ENCODE data around the gene CPNE5.

CPNE5 gene

DNA sequence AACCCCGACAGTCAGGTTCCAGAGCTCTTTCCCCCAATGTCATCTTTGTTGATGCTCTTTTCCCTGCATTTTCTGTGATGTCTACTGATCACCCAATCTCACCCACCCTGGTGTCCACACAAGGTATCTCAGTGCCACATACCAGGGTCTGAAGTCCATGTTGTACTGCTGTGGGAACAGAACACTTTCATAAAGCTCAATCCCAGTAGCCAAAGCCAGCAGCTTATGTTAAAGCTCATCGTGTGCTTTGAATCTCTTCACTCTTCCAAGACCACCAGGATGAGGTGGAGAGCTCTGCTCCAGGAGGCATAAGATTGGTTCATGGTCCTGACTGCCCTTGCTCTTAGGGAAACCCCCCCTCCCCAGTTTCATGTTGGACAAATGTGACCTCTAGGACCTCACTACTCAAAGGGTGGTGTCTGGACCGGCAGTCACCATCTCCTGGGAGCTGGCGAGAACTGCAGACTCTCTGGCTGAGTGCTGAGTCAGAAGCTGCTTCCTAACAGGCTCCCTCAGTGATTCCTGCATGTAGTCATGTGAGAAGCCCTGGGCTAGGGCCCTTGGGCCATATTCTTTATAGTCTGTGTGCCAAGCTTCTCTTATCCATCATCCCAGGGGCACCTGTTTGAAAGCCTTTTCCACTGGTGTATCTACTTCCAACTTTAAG lies 13.4 kb upstream of the CPNE5 start:
- no peak overlapping the region for H3K4me3 ChIP-seq (ENCODE audit: low read depth, low read length)
- H3K36me3 ChIP-seq (replicated peaks), result peaks cover 4% of the 10 kb centered on the region
- H3K27me3 ChIP-seq (replicated peaks), result no peaks in the 10 kb centered on the region
- peak overlapping the region; percentile 81 for H3K27ac ChIP-seq
- DNase-seq, result peak; percentile 83
- TF ChIP-seq, protein P1, sequence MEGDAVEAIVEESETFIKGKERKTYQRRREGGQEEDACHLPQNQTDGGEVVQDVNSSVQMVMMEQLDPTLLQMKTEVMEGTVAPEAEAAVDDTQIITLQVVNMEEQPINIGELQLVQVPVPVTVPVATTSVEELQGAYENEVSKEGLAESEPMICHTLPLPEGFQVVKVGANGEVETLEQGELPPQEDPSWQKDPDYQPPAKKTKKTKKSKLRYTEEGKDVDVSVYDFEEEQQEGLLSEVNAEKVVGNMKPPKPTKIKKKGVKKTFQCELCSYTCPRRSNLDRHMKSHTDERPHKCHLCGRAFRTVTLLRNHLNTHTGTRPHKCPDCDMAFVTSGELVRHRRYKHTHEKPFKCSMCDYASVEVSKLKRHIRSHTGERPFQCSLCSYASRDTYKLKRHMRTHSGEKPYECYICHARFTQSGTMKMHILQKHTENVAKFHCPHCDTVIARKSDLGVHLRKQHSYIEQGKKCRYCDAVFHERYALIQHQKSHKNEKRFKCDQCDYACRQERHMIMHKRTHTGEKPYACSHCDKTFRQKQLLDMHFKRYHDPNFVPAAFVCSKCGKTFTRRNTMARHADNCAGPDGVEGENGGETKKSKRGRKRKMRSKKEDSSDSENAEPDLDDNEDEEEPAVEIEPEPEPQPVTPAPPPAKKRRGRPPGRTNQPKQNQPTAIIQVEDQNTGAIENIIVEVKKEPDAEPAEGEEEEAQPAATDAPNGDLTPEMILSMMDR (IDR thresholded peaks at IDR 0.05; ENCODE audit: low read depth, low read length, missing control alignments), result peak; percentile 47
- in situ Hi-C loops (cut with HindIII; ENCODE audit: low pct_ligation_motif_present, low sequenced_read_pairs), result no loop called here

DNA sequence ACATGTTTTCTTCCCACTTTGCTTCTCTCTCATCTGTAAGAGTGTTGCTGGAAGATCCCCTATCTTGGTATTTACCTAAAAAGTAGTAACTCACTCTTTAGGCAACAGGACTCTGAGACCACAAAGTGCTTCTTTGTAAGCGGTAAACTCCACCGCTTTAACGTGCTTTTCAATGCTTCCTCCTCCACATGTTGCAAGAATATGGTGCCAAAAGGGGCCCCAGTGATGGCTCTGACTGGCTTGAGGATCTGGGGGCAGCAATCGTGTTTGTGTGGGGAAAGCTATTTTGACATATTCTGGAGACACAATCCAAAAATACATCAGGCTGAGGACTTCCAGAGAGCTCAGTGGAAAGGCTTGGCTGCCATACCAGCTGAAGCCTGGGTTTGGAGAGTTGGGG lies 12.4 kb upstream of the CPNE5 start:
- Histone ChIP-seq H3K36me3 (replicated peaks) (peaks cover 4% of the 10 kb centered on the region), H3K27me3 (replicated peaks) (no peaks in the 10 kb centered on the region), H3K27ac (no peak overlapping the region), H3K4me3 (ENCODE audit: low read depth, low read length) (no peak overlapping the region)
- in situ Hi-C loops (cut with HindIII; ENCODE audit: low pct_ligation_motif_present, low sequenced_read_pairs), result no loop called here
- no peak for DNase-seq
- TF ChIP-seq, protein P1 (IDR thresholded peaks at IDR 0.05; ENCODE audit: low read depth, low read length, missing control alignments), result no peak

DNA sequence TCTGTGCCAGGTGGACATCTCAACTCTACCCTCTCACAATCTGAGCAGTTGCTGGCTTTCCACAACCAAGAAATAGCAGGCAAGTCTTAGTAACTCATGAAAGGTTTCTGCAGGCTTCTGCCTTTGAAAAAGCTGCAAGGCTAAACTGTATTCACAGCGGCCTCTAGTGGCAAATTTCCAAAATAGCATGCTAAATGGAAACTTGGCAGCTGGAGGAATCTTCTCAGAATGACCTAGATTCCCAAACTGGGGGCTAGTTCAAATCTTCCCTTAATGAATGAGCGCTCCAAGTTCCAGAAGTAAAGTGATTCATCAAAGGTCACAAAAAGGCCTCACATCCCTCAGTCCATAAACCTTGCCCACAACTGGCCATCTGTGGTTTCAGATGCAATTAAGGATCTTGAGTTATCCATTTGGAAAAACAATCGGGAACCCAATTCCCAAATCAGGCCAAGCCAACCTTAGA lies 11.9 kb upstream of the CPNE5 start:
- Histone ChIP-seq H3K36me3 (replicated peaks) (peaks cover 2% of the 10 kb centered on the region), H3K4me3 (ENCODE audit: low read depth, low read length) (no peak overlapping the region), H3K27ac (no peak overlapping the region), H3K27me3 (replicated peaks) (no peaks in the 10 kb centered on the region)
- DNase-seq, result peak; percentile 71
- TF ChIP-seq, protein P1 (IDR thresholded peaks at IDR 0.05; ENCODE audit: low read depth, low read length, missing control alignments), result peak; percentile 84
- in situ Hi-C loops (cut with HindIII; ENCODE audit: low pct_ligation_motif_present, low sequenced_read_pairs), result no loop called here

DNA sequence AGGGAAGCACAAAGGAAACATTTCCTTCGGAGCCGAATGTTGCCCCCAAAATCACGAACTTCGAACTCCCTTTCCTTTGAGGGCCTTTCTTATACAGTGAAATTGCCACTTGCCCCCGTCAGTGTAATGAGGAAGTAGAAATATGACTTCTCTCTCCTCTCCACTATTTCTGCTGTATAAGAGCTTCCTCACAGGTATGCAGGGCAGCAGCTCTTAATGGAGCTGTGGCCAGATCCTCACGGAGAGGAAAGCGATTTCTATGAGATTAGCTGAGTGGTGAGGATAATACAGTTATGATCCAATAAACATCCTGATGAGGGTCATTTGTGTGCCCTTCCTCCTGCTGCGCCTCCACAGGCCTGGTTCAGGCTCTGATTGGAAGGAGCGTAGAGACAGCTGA lies 10.8 kb upstream of the CPNE5 start:
- in situ Hi-C loops (cut with HindIII; ENCODE audit: low pct_ligation_motif_present, low sequenced_read_pairs), result no loop called here

DNA sequence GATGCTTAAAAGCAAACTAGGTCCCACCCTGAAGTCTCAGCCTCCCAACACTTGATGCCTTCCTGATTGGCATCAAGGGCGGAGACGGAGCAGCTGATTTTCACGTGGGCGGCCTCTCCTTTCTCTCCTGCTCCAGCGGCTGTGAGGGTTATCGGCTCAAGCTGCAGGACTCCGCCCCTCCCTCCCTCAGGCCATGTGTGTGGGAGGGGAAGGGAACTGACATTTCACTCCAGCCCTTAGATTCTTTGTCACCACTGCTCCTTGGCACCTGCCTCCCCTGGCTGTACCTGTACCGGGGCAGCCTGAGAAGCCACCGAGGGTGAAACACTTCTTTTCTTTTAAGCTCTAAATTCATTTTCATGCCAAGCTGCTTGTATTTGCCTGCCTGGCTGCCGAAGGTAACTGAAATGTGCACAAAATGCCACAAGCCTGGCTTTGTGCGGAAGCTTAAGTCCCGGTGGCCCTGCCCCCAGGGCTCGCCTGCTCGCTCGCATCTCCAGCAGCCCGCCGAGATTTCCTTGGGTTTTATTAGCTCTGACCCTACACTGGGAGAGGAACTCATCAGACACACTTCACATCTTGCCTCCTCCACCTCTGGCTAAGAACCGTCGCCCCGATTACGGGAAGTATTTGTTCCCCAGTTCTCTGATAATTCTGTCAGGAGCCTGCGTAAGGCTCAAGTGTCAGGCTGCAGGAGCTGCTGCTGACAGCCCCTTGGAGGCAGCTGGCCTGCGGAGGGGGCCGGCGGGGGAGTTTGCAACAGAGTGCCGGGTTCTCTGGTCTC lies 9.6 kb upstream of the CPNE5 start:
- in situ Hi-C loops (cut with HindIII; ENCODE audit: low pct_ligation_motif_present, low sequenced_read_pairs), result no loop called here
- TF ChIP-seq, protein P1 (IDR thresholded peaks at IDR 0.05; ENCODE audit: low read depth, low read length, missing control alignments), result no peak
- Histone ChIP-seq H3K36me3 (replicated peaks) (no peaks in the 10 kb centered on the region), H3K27me3 (replicated peaks) (no peaks in the 10 kb centered on the region), H3K27ac (no peak overlapping the region), H3K4me3 (ENCODE audit: low read depth, low read length) (no peak overlapping the region)
- DNase-seq, result no peak

More for the DNA sequence above, 10.8 kb upstream of the CPNE5 start:
- Histone ChIP-seq H3K27me3 (replicated peaks) (no peaks in the 10 kb centered on the region), H3K36me3 (replicated peaks) (no peaks in the 10 kb centered on the region), H3K27ac (no peak overlapping the region), H3K4me3 (ENCODE audit: low read depth, low read length) (no peak overlapping the region)
- no peak for DNase-seq
- TF ChIP-seq, protein P1 (IDR thresholded peaks at IDR 0.05; ENCODE audit: low read depth, low read length, missing control alignments), result no peak

Measured in brain microvascular endothelial cell (primary cell).